ENCODE data around the gene TWNK. TPM values are rescaled to one million over a fixed set of nuclear protein-coding genes. Genes with fewer than 3 reads are reported as not detected.

TWNK gene
- total and polyA plus RNA-seq, 9 of the 15 experiments (the other 6 are each of a cell fraction or from before 2014, with no cell fraction given), result 11.6 to 34.7 (median 17.4) TPM

DNA sequence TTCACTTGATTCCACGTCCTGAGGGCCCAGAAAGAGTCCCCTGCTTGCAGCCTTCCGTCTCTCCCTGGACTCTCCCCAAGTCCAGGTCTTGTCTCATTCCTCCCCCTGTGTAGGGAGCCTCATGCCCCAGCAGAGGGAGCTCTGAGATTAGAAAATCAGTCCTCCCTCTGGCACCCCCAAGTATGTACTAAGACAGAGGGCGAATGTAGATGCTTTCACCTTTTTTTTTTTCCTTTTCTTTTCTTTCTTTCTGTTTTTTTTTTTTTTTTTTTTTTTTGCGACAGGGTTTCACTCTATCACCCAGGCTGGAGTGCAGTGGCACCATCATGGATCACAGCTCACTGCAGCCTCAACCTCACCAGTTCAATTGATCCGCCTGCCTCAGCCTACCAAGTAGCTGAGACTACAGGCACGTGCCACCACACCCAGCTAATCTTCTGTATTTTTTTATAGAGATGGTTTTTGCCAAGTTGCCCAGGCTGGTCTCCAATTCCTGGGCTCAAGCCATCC, 54.0 kb downstream of the TWNK start (continued):
- TF ChIP-seq, protein P1, sequence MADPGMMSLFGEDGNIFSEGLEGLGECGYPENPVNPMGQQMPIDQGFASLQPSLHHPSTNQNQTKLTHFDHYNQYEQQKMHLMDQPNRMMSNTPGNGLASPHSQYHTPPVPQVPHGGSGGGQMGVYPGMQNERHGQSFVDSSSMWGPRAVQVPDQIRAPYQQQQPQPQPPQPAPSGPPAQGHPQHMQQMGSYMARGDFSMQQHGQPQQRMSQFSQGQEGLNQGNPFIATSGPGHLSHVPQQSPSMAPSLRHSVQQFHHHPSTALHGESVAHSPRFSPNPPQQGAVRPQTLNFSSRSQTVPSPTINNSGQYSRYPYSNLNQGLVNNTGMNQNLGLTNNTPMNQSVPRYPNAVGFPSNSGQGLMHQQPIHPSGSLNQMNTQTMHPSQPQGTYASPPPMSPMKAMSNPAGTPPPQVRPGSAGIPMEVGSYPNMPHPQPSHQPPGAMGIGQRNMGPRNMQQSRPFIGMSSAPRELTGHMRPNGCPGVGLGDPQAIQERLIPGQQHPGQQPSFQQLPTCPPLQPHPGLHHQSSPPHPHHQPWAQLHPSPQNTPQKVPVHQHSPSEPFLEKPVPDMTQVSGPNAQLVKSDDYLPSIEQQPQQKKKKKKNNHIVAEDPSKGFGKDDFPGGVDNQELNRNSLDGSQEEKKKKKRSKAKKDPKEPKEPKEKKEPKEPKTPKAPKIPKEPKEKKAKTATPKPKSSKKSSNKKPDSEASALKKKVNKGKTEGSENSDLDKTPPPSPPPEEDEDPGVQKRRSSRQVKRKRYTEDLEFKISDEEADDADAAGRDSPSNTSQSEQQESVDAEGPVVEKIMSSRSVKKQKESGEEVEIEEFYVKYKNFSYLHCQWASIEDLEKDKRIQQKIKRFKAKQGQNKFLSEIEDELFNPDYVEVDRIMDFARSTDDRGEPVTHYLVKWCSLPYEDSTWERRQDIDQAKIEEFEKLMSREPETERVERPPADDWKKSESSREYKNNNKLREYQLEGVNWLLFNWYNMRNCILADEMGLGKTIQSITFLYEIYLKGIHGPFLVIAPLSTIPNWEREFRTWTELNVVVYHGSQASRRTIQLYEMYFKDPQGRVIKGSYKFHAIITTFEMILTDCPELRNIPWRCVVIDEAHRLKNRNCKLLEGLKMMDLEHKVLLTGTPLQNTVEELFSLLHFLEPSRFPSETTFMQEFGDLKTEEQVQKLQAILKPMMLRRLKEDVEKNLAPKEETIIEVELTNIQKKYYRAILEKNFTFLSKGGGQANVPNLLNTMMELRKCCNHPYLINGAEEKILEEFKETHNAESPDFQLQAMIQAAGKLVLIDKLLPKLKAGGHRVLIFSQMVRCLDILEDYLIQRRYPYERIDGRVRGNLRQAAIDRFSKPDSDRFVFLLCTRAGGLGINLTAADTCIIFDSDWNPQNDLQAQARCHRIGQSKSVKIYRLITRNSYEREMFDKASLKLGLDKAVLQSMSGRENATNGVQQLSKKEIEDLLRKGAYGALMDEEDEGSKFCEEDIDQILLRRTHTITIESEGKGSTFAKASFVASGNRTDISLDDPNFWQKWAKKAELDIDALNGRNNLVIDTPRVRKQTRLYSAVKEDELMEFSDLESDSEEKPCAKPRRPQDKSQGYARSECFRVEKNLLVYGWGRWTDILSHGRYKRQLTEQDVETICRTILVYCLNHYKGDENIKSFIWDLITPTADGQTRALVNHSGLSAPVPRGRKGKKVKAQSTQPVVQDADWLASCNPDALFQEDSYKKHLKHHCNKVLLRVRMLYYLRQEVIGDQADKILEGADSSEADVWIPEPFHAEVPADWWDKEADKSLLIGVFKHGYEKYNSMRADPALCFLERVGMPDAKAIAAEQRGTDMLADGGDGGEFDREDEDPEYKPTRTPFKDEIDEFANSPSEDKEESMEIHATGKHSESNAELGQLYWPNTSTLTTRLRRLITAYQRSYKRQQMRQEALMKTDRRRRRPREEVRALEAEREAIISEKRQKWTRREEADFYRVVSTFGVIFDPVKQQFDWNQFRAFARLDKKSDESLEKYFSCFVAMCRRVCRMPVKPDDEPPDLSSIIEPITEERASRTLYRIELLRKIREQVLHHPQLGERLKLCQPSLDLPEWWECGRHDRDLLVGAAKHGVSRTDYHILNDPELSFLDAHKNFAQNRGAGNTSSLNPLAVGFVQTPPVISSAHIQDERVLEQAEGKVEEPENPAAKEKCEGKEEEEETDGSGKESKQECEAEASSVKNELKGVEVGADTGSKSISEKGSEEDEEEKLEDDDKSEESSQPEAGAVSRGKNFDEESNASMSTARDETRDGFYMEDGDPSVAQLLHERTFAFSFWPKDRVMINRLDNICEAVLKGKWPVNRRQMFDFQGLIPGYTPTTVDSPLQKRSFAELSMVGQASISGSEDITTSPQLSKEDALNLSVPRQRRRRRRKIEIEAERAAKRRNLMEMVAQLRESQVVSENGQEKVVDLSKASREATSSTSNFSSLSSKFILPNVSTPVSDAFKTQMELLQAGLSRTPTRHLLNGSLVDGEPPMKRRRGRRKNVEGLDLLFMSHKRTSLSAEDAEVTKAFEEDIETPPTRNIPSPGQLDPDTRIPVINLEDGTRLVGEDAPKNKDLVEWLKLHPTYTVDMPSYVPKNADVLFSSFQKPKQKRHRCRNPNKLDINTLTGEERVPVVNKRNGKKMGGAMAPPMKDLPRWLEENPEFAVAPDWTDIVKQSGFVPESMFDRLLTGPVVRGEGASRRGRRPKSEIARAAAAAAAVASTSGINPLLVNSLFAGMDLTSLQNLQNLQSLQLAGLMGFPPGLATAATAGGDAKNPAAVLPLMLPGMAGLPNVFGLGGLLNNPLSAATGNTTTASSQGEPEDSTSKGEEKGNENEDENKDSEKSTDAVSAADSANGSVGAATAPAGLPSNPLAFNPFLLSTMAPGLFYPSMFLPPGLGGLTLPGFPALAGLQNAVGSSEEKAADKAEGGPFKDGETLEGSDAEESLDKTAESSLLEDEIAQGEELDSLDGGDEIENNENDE (IDR thresholded peaks at IDR 0.05; ENCODE audit: low read depth, low read length), result no peak
- no peak for TF ChIP-seq CEBPG (CRISPR knock-in tag; IDR thresholded peaks at IDR 0.05)
- TF ChIP-seq CEBPG (tag; conservative IDR thresholded peaks at IDR 0.05 in 1 of 2, IDR thresholded peaks at IDR 0.05 in 1 of 2), result no peak
- TF ChIP-seq, protein P2, sequence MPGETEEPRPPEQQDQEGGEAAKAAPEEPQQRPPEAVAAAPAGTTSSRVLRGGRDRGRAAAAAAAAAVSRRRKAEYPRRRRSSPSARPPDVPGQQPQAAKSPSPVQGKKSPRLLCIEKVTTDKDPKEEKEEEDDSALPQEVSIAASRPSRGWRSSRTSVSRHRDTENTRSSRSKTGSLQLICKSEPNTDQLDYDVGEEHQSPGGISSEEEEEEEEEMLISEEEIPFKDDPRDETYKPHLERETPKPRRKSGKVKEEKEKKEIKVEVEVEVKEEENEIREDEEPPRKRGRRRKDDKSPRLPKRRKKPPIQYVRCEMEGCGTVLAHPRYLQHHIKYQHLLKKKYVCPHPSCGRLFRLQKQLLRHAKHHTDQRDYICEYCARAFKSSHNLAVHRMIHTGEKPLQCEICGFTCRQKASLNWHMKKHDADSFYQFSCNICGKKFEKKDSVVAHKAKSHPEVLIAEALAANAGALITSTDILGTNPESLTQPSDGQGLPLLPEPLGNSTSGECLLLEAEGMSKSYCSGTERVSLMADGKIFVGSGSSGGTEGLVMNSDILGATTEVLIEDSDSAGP (CRISPR knock-in tag; IDR thresholded peaks at IDR 0.05), result no peak
- TF ChIP-seq, protein P3, sequence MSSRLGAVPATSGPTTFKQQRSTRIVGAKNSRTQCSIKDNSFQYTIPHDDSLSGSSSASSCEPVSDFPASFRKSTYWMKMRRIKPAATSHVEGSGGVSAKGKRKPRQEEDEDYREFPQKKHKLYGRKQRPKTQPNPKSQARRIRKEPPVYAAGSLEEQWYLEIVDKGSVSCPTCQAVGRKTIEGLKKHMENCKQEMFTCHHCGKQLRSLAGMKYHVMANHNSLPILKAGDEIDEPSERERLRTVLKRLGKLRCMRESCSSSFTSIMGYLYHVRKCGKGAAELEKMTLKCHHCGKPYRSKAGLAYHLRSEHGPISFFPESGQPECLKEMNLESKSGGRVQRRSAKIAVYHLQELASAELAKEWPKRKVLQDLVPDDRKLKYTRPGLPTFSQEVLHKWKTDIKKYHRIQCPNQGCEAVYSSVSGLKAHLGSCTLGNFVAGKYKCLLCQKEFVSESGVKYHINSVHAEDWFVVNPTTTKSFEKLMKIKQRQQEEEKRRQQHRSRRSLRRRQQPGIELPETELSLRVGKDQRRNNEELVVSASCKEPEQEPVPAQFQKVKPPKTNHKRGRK (tag; IDR thresholded peaks at IDR 0.05), result no peak
- TF ChIP-seq HDGF (IDR thresholded peaks at IDR 0.05), result no peak
- no peak for TF ChIP-seq GATA2 (CRISPR knock-in tag; IDR thresholded peaks at IDR 0.05)
- TF ChIP-seq SLC30A9 (CRISPR knock-in tag; IDR thresholded peaks at IDR 0.05), result no peak
- no peak for TF ChIP-seq YBX1 (IDR thresholded peaks at IDR 0.05)
- TF ChIP-seq MAFK (IDR thresholded peaks at IDR 0.05; ENCODE audit: low read length), result no peak
- TF ChIP-seq NFXL1 (CRISPR knock-in tag; IDR thresholded peaks at IDR 0.05), result no peak

All from K562 (cell line).